H1 (cell line): ENCODE measurements around the gene WASL.

ENCODE experiments used
- ATF3 ChIP-seq: IDR thresholded peaks from 2 replicates; pipeline ENCODE4 v1.6.1; 2011; ENCODE audit warnings: low read depth, mild to moderate bottlenecking, low read length; ENCODE audit not compliant: insufficient read depth
- BACH1 ChIP-seq: IDR thresholded peaks from 2 replicates; pipeline ENCODE4 v1.6.1; 2012; ENCODE audit warnings: low read length, improper control_type of control experiment
- GTF2F1 ChIP-seq: IDR thresholded peaks from 2 replicates; pipeline ENCODE4 v1.6.1; 2012; ENCODE audit warnings: low read depth, low read length, improper control_type of control experiment, borderline replicate concordance
- KDM5A ChIP-seq: fragments of 200-600 bp; IDR thresholded peaks from 2 replicates; pipeline ENCODE4 v1.7.1; 2012; ENCODE audit warnings: mild to moderate bottlenecking, low read length, inconsistent platforms, mixed read lengths
- NANOG ChIP-seq: IDR thresholded peaks from 2 replicates; pipeline ENCODE4 v1.6.1; 2011; ENCODE audit warnings: low read length, low read depth, mild to moderate bottlenecking, inconsistent platforms; ENCODE audit not compliant: insufficient read depth, poor library complexity, severe bottlenecking
- POLR2A ChIP-seq, 2 experiments: IDR thresholded peaks; 1 replicate in 1 of 2; 2 replicates in 1 of 2; pipeline ENCODE4 v1.6.1; 2011; ENCODE audit warnings: low read depth in 2 of 2, low read length in 2 of 2, mild to moderate bottlenecking in 2 of 2; ENCODE audit errors: control extremely low read depth in 1 of 2
- POLR2AphosphoS5 ChIP-seq: IDR thresholded peaks from 2 replicates; pipeline ENCODE4 v1.6.1; 2011; ENCODE audit warnings: low read depth, low read length
- SP1 ChIP-seq: IDR thresholded peaks from 2 replicates; pipeline ENCODE4 v1.6.1; 2011; ENCODE audit warnings: low read depth, low read length
- TCF12 ChIP-seq: IDR thresholded peaks from 2 replicates; pipeline ENCODE4 v1.6.1; 2011; ENCODE audit warnings: low read depth, mild to moderate bottlenecking, low read length
- USF2 ChIP-seq: IDR thresholded peaks from 2 replicates; pipeline ENCODE4 v1.6.1; 2011; ENCODE audit warnings: low read length, improper control_type of control experiment

GRCh38 chr7:123710683-123711082, 38.1 kb downstream of the WASL start:
- TF ChIP-seq POLR2A (IDR thresholded peaks at IDR 0.05; ENCODE audit: control extremely low read depth in 1 of 2, low read depth in 2 of 2, low read length in 2 of 2), result no peak
- no peak for TF ChIP-seq ATF3
- no peak for TF ChIP-seq NANOG
- TF ChIP-seq SP1, result no peak
- no peak for TF ChIP-seq KDM5A
- TF ChIP-seq POLR2AphosphoS5, result no peak
- TF ChIP-seq BACH1, result no peak
- TF ChIP-seq GTF2F1, result no peak
- TF ChIP-seq TCF12, result no peak
- no peak for TF ChIP-seq USF2
